ENCODE data around the gene TBC1D4.

DNA sequence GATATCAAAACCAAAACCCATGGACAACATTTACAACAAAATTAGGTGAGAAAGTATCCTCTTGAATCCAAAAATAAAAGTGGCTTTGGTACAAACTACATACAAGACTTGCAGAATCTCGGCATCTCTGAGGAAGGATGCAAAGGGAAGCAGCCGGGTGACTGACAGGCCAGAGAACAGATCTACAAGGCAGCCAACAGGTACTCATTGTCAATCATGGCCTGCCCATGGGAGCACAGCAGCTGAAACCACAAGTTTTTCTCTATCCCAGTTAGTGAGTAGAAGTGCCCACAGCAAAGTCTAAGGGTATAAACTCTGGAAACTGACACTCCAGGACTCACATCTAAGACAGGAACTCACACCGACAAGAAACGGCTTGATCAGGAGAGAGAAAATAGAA lies 74.5 kb downstream of the TBC1D4 start:
- TF ChIP-seq, protein P1, sequence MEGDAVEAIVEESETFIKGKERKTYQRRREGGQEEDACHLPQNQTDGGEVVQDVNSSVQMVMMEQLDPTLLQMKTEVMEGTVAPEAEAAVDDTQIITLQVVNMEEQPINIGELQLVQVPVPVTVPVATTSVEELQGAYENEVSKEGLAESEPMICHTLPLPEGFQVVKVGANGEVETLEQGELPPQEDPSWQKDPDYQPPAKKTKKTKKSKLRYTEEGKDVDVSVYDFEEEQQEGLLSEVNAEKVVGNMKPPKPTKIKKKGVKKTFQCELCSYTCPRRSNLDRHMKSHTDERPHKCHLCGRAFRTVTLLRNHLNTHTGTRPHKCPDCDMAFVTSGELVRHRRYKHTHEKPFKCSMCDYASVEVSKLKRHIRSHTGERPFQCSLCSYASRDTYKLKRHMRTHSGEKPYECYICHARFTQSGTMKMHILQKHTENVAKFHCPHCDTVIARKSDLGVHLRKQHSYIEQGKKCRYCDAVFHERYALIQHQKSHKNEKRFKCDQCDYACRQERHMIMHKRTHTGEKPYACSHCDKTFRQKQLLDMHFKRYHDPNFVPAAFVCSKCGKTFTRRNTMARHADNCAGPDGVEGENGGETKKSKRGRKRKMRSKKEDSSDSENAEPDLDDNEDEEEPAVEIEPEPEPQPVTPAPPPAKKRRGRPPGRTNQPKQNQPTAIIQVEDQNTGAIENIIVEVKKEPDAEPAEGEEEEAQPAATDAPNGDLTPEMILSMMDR (conservative IDR thresholded peaks at IDR 0.05 in 1 of 2, IDR thresholded peaks at IDR 0.05 in 1 of 2; ENCODE audit: extremely low read depth in 1 of 2, insufficient read depth in 1 of 2, low read depth in 1 of 2, low read length in 2 of 2): no peak
- TF ChIP-seq EZH2 (IDR thresholded peaks at IDR 0.05; ENCODE audit: borderline replicate concordance, low read length): no peak
